Skin epidermis (tissue), 12 donors: ENCODE measurements around the gene TRPM6.

ENCODE experiments used
- H3K27ac ChIP-seq, 21 experiments: fragments of 200-600 bp; sonication (generic) in 11 of 21; one replicate each; pipeline ENCODE4 v1.5.0; 2020; ENCODE audit warnings: mild to moderate bottlenecking in 3 of 21, inconsistent platforms in 2 of 21, moderate library complexity in 2 of 21
- H3K4me3 ChIP-seq, 7 experiments: fragments of 200-600 bp; sonication (generic) in 2 of 7; one replicate each; pipeline ENCODE4 v1.5.0; 2020; ENCODE audit warnings: inconsistent platforms in 2 of 7, mild to moderate bottlenecking in 2 of 7, moderate library complexity in 1 of 7

Gene TRPM6

DNA sequence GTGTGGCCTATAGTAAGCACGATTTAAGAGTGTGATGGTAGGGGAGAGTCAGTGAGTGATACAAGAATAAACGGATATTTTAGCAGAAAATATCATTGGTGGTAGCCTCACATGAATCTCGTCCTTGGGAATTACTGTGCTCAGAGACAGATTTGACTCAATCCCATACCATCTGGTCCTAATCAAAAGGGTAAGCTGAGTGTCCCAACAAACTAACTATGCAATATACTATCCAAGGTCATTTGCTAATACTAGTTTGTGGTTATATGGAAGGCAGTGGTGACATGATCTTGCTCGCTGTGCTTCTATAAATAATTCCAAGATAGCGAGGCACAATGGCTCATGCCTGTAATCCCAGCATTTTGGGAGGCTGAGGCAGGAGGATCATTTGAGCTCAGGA, 103.2 kb downstream of the TRPM6 start:
- no peak overlapping the region for H3K4me3 ChIP-seq
- H3K27ac ChIP-seq: no peak overlapping the region

DNA sequence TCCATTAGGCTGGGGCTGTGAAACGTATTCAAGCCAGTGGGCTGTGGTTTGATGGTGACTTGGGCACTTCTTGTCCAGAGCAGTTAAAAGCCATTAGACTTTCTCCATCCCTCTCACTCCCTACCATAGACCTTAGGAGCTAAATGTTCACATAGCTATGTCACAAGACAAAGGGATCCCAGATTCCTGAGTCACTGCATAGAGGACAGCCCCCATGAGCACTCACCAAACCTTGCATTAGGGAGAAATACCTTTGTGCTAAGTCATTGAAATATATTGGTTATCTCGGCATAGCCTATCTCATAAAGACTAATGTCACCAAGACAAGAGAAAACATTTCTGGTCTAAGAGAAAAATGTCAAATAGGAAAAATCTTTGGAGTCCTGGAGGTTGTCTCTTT, 104.3 kb downstream of the TRPM6 start:
- Histone ChIP-seq H3K4me3 (no peak overlapping the region), H3K27ac (no peak overlapping the region)

DNA sequence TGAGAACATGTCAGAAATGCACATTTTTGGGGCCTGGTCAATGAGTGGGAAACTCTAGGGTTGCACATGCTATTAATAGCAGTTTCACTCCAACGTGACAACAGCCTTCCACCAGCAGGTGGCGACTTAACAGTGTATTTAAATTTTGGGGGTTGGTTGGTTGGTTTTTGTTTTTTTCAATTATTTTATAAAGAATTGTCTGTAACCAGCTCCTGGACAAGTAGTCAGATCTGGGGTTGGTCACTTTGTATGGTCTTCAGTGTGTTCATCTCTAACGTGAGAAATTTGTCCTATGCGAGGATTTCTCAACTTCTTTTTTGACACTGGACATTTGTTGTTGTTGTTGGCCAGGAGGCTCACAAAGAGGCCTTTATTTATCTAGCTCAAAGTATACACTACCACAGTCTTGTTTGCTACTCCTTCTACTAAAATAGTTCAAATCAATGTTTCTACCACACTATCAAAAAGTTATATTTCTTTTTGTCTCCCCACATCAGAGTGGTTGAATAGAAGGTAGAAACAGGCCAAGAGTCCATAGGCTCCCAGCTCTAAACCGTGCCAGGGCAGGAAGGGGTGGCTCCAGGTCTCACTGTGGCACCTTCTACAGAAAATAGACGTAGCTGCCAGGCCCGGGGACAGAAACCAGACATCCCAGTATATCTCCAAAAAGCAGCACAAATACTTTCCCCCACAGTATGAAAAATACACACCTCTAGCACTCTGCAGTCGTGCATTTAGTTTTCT, 110.4 kb downstream of the TRPM6 start:
- H3K4me3 ChIP-seq: no peak overlapping the region
- no peak overlapping the region for H3K27ac ChIP-seq

DNA sequence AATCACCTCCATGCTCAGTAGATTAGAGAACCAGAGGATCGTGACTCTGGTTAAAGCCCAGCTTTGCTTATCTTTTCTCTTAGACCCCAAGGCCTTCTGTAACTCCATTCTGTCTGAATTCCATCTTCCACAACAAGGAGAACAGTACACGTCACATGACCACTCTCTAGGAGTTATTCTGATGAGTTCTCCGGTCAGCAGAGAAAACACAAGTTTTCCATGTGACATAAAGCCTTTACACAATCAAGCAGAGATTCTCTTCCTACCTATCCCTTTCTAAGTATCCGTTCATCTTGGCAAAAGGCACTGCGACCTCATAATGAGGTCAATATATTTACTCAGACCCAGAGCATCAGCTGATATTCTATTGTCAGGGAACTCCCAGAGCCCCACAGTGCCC, 112.3 kb downstream of the TRPM6 start:
- H3K27ac ChIP-seq: no peak overlapping the region
- no peak overlapping the region for H3K4me3 ChIP-seq

DNA sequence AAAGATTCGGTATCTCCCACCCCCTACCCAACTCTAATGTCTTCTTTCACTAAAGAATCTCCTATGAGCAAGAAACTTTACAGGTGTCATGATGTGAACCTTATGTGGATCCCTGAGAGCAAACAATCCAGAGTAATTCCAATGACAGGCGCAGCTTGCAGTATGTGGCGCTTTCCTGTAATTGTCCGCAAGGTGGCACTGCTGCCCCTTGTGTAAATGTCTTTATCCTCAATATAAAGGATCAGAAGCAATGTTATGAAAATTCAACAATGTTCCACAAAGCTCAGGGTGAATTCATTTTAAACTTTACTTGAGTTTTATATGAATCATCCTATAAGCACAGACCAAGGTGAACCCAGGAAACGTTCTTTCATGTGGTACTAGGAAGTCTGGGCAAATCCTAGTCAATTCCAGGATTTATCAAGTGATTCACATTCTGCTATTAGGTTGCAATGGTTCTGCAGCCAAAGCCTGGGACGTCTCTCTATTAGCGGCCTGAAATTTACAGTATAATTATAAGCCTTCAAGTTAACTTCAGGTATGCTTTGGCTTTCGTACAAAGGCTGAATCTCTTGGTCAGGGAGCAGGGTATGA, 113.7 kb downstream of the TRPM6 start:
- no peak overlapping the region for H3K4me3 ChIP-seq
- H3K27ac ChIP-seq: no peak overlapping the region

DNA sequence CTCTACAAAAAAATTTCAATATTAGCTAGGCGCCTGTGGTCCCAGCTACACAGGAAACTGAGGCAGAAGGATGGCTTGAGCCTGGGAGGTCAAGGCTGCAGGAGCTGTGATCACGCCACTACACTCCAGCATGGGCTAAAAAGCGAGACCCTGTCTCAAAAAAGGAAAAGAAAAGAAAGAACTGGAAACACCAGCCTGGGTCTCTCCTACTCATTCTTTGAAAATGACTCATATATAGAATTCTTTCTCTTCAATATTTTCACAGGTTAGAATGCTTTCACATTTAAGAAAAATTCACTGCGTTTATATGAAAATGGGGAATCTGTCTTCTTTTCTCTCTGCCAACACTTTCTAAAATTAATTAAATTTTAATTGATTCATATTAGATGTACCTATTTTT, 115.6 kb downstream of the TRPM6 start:
- no peak overlapping the region for H3K27ac ChIP-seq
- no peak overlapping the region for H3K4me3 ChIP-seq

DNA sequence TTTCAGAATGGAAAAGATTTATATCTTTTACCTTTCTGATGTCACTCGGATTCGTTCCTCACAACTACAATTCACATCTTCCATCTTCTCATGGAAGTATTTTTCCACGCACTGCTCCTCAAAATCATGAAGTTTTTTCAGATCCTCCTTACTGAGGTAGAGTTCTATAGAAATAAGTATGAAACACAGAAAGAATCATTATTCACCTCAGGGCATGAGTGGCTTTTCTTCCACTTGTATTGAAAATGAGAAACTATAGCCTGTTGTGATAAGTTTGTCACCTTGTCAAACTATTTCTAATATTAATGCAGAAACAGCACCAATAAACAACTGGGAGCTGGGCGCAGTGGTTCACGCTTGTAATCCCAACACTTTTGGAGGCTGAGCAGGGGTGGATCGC, 116.0 kb downstream of the TRPM6 start:
- H3K4me3 ChIP-seq: no peak overlapping the region
- no peak overlapping the region for H3K27ac ChIP-seq

DNA sequence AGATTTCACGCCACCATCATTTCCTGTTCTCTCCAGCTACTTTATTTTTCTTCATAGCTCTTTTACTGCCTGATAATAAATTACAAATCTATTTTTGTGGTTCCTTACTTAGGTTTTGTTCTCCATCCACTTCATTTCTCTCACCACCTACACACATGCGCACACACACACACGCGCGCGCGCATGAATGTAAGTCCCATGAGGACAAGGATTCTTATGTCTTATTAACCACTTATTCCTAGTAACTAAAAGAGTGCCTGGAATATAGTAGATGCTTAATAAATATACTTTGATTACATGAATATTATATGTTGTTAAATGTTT, 116.5 kb downstream of the TRPM6 start:
- Histone ChIP-seq H3K27ac (no peak overlapping the region), H3K4me3 (no peak overlapping the region)

DNA sequence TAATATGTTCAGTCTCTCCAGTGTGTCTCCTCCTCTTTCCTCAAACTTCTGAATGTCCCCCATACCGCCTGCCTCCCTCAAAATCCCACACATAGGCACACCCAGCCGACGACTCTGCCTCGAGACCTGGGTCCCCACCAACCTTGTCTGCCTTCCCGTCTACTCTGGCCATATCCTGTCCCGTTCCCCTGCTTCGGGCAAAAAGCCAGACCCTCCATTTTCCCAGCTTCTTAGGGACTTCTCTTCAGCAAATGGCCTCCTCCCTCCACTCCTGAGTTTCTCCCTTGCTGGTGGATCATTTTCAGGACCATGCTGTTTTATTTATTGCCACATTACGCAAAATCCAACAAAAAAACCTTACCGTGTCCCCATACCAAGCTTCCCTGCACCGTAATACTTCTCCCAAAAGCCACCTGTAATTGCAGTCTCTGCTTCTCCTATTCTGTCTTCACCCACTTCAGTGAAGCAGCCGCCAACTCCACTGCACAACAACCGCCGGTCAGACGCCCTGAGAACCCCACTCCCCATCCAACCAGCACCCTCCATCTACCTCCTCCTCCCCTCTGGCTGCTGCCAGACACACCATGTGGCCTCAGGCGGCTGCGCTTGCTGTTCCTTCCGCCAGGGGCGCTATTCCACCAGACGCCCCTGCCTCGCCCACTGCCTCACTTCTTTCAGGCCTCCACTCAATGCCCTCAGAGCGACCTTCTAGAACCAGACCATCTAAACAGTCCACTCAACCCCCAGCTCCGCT, 117.0 kb downstream of the TRPM6 start:
- no peak overlapping the region for H3K27ac ChIP-seq
- no peak overlapping the region for H3K4me3 ChIP-seq

DNA sequence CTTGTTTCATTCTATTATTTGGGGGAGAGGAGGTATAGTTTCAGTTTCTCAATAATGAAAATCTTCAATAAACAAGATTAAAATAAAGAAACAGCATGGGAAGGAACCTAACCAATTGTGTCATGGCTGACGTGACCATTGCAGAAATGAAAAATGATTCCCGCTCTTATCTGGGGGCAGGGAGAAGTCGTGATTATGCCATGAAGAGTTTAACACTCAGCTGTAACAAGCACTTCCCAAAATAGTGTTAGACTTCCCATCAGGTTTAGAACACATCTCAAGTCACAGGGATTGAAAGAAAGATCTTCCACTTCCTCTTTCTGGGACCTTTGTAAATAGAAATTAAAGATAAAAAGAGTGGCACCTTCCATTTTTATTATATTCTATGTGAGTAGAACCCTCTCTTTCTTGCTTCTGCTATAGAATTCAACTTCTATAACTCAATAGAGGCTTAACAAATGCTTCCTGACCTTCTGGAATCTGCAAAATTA, 122.2 kb downstream of the TRPM6 start:
- Histone ChIP-seq H3K4me3 (no peak overlapping the region), H3K27ac (no peak overlapping the region)

DNA sequence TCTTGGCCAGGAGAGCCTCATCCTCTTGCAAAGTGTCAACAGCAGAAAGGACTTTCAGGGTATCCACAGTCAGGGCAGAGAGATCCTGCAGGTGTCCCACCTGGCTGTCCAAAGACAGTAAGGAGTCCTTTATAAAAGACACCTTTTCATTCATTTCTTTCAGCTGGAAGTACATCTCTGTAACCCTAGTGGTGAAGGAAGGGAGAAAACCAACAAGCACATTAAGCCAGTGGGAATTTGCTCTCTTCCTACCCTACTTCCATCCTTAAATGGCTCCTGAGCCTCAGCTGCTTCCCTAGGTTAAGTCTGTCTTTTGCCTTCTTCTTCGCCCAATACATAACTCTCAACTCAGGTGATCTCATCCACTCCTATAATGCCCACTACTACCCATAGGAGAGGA, 124.8 kb downstream of the TRPM6 start:
- Histone ChIP-seq H3K4me3 (no peak overlapping the region), H3K27ac (no peak overlapping the region)

DNA sequence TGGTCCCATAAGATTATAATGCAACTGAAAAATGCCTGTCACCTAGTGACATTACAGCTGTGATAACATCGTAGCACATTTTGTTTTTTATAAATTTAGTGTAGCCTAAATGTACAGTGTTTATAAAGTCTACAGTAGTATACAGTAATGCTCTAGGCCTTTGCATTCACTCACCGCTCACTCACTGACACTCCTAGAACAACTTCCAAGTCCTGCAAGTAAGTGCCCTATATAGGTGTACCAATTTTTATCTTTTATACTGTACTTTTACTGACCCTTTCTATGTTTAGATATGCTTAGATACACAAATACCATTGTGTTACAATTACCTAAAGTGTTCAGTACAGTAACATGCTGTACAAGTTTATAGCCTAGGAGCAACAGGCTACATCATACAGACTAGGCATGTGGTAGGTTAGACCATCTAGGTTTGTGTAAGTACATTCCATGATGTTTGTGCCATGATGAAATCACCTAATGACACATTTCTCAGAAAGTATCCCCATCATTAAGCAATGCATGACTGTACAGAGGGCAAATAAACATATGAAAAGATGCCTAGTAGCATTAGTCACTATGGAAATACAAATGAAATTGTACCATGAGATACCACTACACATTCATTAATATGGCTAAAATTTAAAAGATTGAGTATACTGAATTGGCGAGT, 127.6 kb downstream of the TRPM6 start:
- H3K4me3 ChIP-seq: no peak overlapping the region
- no peak overlapping the region for H3K27ac ChIP-seq

DNA sequence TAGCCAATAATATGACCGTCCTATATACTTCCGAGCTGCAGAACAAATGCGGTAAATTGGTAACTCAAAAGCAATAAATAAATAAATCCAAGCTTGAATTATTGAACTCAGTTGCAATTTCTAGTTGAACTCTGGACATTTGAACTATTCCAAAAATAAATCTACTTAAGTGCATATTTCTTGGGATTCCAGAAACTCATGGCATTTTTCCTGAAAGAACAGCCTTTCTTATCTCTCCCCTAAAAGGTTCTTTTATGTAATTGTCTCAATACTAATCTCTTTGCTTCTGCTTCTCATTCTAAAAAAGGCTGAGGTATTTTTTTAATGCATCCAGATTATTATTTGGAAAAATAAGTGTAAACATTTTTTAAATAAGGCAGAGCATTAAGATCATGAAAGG, 131.7 kb downstream of the TRPM6 start:
- Histone ChIP-seq H3K27ac (no peak overlapping the region), H3K4me3 (no peak overlapping the region)

DNA sequence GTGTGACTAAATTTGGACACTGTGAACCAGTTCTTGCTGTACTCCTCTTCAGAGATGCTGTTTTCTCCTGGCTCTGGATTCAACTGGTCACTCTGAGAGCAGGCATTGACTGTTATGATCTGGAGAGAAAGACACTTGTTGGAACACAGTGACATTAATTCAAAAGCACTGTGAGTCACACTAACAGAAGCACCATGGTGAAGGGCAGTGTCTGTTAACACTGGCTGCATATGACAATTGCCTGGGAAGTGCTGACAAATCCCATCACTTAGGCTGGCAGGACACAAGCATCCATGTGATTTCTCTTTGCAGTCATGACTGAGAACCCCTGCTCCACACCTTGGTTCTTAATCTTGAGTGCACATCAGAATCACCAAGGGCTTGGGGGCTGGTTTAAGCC, 132.4 kb downstream of the TRPM6 start:
- Histone ChIP-seq H3K4me3 (no peak overlapping the region), H3K27ac (no peak overlapping the region)

DNA sequence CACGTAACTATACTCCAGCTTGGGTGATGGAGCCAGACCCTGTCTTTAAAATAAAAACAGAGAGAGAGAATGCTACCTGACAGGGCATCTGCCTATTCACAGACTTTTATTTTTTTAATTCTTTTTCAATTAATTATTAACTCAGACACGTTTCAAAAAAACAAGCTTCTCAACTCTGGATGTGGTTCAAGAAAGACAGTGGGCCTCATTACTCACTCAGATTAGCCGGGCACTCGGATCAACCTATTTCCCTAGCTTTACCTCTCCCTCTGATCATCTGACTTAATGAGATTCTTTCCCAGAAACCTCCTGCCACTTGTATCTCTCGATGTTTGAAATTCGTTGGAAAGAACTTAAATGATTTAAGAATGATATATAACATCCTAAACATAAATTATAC, 134.1 kb downstream of the TRPM6 start:
- Histone ChIP-seq H3K4me3 (no peak overlapping the region), H3K27ac (no peak overlapping the region)

DNA sequence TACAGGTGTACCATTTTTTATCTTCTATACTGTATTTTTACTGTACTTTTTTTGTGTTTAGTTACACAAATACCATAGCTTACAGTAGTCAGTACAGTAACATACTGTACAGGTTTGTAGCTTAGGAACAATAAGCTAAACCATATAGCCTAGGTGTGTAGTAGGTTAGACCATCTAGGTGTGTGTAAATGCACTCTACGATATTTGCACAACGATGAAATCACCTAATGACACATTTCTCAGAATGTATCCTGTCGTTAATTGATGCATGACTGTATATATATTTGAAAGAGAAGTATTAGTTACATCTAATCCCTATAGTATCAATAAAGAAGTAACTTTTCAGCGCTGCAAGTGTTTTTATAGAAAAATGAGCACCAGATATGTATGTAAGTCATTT, 138.8 kb downstream of the TRPM6 start:
- Histone ChIP-seq H3K4me3 (no peak overlapping the region), H3K27ac (no peak overlapping the region)

DNA sequence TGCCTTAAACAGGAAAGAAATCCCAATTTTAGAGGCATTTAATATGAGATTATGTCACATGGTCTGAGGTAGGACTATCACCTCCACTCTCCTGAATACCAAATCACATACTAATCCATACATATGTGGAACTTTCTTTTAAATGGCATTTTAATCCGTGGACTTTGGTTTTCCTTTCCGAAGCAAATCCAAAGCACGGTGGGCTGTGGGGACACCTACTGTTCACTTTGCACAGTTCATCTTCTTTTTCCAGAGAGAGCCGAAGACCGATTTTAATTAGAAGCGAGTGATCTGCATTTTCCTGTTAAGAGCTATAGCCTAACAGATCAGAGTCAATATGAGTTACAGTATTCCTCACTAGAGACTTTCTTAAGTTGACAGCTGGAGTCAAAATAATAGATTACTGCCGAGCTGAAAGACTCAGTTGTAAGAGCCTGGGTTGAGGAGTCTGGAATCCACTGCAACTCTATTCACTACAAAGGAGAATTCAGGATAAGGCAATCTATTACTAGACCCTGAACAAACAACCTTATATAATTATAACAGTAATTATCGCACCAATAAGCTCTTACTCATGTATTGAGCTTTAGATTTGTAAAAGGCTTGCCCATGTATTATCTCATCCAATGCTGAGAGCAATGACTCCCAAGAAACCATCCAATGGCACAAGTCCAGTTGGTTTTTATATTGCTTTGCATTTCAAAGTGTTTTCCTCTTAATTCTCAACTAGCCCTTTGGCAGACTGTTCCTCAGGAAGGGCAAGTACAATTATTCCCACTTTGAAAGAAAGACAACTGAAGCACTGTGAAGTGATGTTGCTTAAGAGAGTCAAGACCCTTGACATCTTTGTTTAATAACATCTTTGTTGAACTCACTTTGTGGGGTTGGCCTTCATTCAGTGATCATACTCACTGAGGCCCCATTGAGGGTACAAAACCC, 144.7 kb downstream of the TRPM6 start:
- no peak overlapping the region for H3K27ac ChIP-seq
- H3K4me3 ChIP-seq: no peak overlapping the region

DNA sequence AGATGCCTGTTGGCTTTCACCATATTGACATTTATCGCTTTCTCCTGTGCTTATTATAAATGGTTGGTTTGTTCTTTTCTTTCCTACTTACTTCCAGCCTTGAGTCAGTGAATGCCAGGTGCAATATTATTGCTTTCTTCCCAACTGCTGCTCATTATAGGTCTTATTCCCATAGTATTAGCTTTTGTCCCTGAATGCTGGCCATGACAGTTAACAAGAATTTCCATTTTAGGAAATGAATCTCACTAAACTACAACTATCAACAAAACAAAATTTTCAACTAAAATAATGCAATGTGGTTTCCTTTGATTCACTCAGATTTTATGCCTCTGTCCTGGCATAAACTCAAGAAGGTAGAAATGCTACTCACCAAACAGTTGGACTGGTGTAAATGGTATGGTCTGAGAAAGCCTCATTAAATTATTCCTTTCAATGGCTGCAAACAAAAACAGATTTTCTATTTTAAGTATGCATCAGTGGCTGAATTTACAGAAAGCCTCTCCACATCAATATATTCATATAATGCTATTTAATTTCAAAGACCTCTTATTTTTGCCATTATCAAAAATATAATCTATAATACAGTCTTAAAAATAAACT, 145.4 kb downstream of the TRPM6 start:
- H3K27ac ChIP-seq: no peak overlapping the region
- no peak overlapping the region for H3K4me3 ChIP-seq

DNA sequence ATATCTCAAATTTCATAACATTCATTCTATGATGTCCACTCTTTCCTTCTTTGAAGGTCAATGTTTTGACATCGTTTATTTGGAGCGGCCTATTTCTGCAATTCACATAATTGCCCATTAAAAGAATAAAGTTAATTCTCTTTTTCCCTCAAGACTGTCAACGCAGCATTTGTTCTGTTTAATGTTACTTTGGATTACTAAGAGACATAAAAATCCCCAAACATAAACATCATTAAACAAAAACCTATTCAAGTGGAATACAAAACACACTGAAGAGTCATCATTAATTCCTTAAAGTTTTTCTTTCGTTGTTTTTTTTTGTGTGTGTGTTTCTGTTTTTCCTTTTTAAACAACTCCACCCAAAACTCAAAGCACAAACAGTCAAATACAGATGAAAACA, 151.1 kb downstream of the TRPM6 start:
- Histone ChIP-seq H3K4me3 (no peak overlapping the region), H3K27ac (no peak overlapping the region)
